GM12872 (cell line): ENCODE measurements around the gene SET.

ENCODE experiments used
- TF ChIP-seq, protein P1 (sequence below): IDR thresholded peaks from 3 replicates; pipeline ENCODE4 v1.5.1; 2011; ENCODE audit warnings: low read depth, mild to moderate bottlenecking, low read length, moderate library complexity; ENCODE audit not compliant: insufficient read depth

Gene SET

DNA sequence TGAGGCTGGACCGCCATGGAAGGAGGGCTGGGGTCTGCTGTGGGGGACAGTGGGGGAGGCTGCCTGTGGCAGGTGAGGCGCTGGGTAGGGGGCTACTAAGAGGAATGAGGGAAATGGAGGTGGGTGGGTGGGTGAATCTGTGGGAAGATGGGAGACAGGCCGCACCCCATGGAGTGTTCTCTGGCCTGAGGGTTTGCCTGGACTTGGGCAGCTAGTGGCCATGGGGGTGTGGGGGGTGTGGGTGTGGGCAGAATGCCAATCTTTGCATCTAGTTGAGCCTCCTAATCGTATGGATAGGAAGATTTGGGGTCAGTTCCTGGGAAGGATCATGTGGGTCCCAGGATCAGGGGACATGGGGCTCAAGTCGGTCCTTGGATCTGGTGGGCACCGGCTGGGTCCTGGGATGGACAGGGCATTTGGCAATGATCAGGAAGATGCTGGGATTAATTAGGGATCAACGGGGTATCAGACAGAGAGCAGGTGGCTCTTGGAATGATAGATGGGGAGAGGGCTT is 34.4 kb downstream of the SET start:
- TF ChIP-seq, protein P1, sequence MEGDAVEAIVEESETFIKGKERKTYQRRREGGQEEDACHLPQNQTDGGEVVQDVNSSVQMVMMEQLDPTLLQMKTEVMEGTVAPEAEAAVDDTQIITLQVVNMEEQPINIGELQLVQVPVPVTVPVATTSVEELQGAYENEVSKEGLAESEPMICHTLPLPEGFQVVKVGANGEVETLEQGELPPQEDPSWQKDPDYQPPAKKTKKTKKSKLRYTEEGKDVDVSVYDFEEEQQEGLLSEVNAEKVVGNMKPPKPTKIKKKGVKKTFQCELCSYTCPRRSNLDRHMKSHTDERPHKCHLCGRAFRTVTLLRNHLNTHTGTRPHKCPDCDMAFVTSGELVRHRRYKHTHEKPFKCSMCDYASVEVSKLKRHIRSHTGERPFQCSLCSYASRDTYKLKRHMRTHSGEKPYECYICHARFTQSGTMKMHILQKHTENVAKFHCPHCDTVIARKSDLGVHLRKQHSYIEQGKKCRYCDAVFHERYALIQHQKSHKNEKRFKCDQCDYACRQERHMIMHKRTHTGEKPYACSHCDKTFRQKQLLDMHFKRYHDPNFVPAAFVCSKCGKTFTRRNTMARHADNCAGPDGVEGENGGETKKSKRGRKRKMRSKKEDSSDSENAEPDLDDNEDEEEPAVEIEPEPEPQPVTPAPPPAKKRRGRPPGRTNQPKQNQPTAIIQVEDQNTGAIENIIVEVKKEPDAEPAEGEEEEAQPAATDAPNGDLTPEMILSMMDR, result no peak

DNA sequence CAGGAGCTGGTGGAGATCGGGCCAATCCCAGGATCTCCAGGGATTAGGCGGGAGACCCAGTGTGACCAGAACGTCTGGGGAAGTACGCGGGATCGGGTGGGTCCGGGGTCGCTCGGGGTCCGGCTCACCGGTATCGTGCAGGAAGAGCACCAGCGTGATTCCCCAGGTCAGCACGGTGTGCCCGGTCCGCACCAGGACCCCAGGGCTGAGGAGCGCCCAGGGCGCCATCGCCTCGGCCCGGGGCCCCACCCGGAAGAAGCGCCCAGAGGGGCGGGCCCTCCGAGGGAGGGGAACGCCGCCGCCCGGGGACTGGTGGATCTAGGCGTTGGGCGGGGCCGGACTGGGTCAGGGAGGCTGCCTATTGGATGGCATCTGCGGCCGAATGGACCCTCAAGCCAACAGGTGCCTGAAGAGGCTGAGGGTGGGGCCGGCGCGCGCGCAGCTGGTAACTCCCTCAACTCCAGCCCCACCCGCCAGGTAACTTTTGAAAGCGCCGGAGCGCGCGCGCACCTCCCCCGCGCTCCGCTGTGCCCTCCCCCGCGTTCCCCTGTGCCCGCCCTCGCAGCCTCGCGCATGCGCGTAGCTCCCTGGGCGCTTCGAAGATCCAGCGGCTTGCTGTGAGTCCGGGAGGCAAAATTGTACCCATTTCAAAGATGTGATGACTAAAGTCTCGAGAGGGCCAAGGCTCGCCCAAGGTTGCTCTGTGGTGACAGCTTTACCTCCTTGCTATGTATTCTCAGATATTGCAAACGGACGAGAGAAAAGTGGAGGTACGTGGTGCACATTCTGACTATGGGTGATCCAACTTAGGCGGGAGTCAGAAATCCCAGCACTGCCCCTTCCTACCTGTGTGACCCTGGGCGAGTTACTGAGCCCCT is 35.1 kb downstream of the SET start, which contains the start of gene ZDHHC12:
Gene ZDHHC12, minus strand, starts transcription at position 262 of the 878 bp plus-strand sequence. Its CDS starts 34 bp downstream, at position 228.
- TF ChIP-seq, protein P1, result no peak

DNA sequence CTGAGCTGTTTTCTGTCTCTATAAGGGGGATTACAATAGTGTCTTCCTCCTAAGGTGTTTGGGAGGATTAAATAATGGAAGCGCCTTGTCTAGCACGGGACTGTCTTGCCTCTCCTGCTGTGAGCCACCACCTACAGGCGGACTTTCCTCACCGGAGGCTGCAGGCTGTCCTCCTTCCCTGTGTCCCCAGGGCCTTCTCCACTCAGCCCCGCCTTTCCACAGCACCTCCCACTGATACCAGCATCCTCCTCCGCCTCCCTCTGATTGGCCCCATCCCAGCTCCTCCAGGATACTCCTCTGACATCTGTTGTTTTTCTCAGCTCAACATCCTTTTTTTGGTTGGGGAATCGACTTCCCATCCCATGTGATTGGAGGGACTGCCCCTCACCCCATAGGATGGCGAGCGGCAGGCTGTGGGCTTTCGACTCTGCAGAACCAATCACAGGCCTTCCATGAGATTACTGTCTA is 35.8 kb downstream of the SET start:
- TF ChIP-seq, protein P1, result peak; percentile 19; the same call in 1 of the 3 replicates

DNA sequence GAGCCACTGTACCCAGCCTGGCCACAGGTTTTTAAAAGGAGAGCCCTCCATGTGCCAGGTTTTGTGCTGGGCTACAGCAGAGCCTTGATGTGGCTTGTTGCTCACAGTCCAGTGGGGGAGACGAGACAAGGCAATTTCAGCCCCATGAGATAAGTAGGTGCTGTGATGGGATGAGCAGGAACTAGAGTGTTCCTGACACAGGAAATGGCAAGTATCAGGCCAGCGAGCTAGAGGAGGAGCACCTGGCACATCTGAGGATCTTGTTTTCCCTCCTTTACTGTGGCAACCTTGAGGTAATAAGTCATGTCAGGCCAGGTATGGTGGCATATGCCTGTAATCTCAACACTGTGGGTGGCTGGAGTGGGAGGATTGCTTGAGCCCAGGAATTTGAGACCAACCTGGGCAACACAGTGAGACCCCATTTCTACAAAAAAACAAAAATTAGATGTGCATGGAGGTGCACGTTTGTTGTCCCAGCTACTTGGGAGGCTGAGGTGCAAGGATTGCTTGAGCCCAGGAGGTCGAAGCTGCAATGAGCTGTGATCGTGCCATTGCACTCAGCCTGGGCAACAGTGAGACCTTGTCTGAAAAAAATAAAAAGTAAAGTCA is 38.7 kb downstream of the SET start:
- TF ChIP-seq, protein P1, result no peak

DNA sequence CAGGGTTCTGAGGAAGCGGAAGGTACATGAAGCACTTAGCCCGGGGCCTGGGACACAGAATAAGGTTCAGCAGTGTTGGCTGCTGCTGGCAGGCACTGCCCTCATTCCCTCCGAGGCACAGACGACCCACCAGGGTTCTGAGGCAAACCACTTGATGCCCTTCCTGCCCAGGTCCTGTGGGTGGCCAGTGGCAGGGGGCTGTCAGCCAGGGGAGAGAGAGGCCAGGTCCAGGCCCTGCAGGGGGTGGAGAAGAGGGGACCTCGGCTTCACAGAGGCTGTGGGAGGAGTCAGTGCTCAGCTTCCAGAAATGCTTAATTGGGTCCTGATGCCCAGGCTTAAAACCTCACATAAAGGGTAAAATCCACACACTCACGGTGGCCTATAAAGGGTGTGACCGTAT is 39.3 kb downstream of the SET start:
- TF ChIP-seq, protein P1, result no peak

DNA sequence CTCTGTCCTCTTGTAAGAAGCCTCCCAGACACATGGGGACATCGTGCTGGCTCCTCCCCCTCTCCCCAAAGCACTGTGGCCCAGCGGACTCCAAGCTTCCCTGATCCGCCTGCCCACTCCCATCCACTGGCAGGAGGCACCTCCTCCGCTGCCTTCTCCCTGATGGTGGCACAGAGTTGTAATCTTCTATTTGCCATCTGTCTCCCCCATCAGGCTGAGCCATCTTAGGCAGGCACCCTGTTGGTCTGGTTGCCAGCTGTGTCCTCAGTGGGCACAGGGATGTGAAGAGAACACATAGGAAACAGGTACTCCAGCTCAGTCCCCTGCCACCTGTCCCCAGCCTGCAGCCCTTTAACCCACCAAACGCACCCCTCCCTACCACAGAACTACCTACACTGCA is 40.3 kb downstream of the SET start:
- TF ChIP-seq, protein P1, result no peak
